GM18502 (cell line): ENCODE results near the gene KCTD13.
"Not testable (repeated sequence)": the region's sequence is repeated elsewhere in the genome, so short reads cannot be mapped to it uniquely, and the experiment has no call there.

Experiments
- ATAC-seq: cut with Tn5 transposase; IDR thresholded peaks from one replicate; pipeline ENCODE4 v1.9.1; 2021; ENCODE audit warnings: mild to moderate bottlenecking; ENCODE audit not compliant: unreplicated experiment, poor library complexity

The KCTD13 gene

GRCh38 chr16:29909851-29910250, 16.2 kb downstream of the KCTD13 start:
- not testable (repeated sequence) for ATAC-seq

GRCh38 chr16:29909391-29909790, 16.6 kb downstream of the KCTD13 start:
- ATAC-seq, result no peak

- no peak for ATAC-seq
These were observed 17.3 kb downstream of the KCTD13 start for GRCh38 chr16:29908719-29909220.

- ATAC-seq, result no peak
These were observed 18.1 kb downstream of the KCTD13 start for GRCh38 chr16:29907973-29908372.

DNA sequence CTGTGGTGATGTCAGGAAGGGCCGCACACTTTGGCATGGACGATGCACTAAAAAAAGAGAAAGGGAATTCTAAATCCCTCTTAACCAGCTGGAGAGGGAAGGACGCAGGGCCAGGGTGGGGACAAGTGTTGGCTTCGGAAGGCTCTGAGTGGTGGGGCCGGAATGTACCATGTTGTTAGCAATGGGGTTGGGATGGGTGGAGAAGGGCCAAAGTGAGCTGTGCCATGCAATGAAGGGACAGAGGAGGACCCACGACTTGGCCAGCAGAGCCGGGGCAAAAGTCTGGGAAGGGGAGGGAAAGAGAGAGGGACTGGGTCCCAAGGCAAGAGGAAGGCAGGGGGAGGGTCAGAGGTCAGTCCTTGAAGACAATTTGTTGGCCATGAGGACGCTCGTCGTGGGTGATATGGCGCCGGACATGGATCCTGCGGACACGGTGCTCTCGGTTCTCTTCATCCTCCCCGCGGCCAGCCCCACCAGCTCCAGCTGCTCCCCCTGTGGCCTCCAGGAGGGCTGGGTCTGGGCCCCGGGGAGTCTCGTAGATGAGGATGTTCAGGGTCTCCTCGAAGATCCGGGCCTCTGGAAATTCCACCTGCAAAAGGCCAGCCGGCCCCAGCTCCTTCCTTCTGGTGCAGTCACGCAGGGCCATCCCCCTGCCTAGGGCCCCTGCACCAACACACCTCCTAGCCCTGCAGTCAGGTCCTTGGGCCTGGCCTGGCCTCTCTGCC, 19.3 kb downstream of the KCTD13 start:
- ATAC-seq, result no peak

DNA sequence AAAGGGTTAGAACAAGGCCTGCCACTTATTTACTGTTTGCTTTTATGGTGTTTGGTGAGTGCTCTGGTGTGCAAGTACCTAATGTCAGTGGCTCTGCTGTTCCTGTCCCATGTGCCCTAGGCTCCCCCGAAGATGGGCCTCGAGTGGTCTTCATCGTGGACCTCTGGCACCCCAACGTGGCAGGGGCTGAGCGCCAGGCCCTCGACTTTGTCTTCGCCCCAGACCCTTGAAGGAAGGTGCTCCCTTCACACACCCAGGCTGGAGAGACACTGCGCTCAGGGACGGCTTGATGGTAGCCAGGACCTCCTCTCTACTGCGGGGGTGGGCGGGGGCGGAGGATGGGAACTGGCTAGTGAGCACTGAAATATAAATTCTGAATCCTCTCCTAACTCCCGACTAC, 20.4 kb downstream of the KCTD13 start:
- no peak for ATAC-seq

- ATAC-seq, result no peak
These were observed 21.1 kb downstream of the KCTD13 start for GRCh38 chr16:29904947-29905346.

- ATAC-seq, result no peak
These were observed 22.4 kb downstream of the KCTD13 start for GRCh38 chr16:29903590-29903989.

DNA sequence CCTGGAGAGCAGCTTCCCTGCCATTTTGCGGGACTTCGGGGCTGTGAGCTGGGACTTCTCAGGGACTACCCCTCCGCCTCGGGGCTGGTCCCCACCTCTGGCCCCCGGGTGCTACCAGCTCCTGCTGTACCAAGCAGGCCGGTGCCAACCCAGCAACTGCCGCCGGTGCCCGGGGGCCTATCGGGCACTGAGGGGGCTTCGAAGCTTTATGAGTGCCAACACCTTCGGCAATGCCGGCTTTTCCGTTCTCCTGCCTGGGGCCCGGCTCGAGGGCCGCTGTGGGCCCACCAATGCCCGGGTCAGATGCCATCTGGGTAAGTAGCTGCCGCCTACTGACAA, 24.4 kb downstream of the KCTD13 start:
- ATAC-seq, result no peak

DNA sequence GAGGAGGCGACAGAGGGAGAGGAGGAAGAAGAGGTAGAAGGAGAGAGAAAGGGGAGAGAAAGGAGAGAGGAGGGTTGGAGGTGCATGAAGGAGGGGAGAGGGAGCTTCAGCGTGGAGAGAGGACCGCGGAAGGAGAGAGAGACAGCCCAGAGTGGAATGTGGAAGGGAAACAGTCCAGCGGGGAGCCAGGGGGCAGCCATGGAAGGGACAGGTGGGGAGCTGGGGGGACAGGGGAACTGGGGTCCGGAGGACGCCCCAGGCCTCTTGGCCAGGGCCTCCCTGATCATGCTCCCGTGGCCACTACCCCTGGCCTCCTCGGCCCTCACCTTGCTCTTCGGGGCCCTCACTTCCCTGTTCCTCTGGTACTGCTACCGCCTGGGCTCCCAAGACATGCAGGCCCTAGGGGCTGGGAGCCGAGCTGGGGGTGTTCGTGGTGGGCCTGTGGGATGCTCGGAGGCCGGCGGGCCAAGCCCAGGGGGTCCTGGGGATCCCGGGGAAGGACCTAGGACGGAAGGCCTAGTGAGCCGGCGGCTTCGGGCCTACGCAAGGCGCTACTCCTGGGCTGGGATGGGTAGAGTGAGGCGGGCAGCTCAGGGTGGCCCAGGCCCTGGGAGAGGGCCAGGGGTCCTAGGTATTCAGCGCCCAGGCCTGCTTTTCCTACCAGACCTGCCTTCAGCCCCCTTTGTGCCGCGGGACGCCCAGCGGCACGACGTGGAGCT, 25.0 kb downstream of the KCTD13 start:
- ATAC-seq, result no peak

DNA sequence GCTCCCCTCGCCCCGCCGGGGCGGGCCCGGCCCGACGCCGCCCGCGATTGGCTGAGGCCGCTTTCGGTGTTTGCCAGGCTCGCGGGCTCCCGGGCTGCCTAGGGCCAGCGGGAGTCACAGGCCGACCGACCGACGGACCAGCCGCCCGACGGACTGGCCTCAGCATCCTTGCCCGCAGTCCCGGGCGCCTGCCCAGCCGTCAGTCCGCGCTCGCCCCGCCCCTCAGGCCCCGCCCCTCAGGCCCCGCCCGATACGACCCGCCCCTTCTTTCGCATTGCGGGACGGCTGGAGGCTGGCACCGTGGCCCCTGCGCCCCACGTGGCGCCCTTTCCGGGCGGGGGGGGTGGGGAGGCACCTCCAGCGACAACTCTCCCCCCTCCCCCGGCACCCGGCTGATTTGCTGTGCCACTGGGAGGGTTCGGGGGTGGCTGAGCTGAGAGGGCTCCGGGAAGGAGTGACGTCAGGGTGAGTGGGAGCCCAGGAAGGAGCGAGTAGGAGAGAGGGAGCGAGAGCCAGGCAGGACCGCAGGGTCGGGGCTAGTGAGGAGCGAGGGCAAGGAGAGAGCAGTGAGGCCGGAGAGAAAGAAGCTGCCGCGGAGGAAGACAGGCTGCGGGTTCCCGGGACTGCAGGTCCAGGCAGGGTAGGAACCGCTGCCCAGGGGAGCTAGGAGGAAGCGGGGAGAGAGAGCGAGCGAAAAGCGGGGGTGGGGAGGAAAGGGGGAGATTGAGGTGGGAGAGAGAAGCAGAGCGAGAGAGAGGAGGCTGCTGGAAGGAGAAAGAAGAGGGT, 25.7 kb downstream of the KCTD13 start, which contains the start of gene ASPHD1:
TSS of gene ASPHD1 (plus strand) at position 387 of the 786 bp plus-strand sequence. CDS start 484 bp downstream, outside the sequence.
- peak; percentile 71 for ATAC-seq

GRCh38 chr16:29899516-29900101, 26.4 kb downstream of the KCTD13 start, which contains the start of gene SEZ6L2:
Gene SEZ6L2 (minus strand): TSS chr16:29899550. CDS start chr16:29899019, 531 bp downstream.
- ATAC-seq, result no peak

DNA sequence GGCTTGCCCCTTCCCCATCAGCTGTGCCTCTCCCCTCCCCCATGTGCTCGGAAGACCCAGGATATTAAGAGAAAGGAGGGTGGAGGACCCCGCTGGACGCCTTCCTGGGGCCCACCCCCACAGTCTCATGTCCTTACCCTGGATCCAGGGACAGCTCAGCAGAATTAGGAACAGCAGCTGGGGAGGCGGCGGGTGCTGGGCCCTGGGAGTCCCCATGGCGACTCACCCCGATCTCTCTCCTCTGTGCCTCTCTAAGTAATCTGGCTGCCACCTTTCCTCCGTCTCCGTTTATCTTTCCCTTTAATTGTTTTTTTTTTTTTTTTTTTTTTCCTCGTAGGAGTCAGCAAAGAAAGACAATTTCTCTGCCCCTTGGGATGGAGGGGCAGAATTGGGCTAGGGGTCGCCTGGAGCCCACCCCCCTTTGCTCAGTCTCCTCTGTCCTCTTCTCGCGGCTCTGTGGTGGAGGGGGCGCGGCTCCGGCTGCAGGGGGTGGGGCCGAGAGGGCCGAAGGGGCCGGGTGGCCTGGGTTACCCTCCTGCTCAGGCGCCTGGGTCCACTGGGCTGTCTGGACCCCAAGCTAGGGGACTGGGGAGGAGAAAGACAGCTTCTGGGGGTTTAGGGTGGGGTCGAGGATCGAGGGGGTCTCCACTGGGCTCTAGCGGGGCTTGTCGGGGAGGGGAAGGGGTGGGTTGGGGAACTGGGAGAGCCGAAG, 27.1 kb downstream of the KCTD13 start:
- ATAC-seq, result no peak

DNA sequence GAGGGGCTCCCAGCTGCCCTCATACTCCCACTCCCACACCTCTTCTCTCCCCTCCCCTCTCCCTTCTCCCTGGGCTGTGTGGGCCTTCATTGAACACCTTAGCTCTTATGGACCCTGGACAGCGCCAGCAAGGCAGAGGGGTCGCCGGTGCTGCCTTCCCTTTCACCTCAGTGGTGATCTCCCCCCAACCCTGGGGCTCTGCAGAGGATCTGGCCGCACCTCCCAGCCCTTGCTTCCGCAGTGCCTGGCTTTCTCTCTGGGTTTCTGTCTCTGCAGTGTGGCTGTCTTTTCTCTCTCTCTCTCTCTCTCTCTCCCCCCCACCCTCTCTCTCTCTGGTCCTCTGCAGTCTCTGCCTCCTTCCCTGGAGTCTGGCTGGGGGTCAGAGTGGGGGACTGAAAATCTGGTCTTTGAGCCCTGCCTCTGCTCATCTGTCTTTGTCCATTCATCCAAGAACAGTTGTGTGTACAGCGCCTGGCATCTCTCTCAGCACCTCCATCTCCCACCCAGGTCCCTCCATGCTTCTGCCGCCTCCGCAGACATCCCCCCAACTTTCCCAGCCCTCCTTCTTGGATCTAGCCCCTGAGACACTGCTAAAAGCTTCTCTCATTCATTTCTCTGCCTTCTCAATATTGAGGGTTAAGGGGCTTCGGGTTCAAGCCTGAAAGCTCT, 27.8 kb downstream of the KCTD13 start:
- no peak for ATAC-seq

GRCh38 chr16:29897333-29897732, 28.7 kb downstream of the KCTD13 start:
- no peak for ATAC-seq

GRCh38 chr16:29896841-29897240, 29.2 kb downstream of the KCTD13 start:
- no peak for ATAC-seq

- no peak for ATAC-seq
These were observed 31.7 kb downstream of the KCTD13 start for GRCh38 chr16:29894352-29894751.

GRCh38 chr16:29893553-29893952, 32.5 kb downstream of the KCTD13 start:
- ATAC-seq, result no peak

GRCh38 chr16:29892458-29892813, 33.6 kb downstream of the KCTD13 start:
- no peak for ATAC-seq
